ENCODE results near the gene SETBP1.

SETBP1 gene

GRCh38 chr18:44679056-44679913 lies 1.4 kb upstream of the SETBP1 start:
- peak; percentile 93 for DNase-seq (ENCODE audit: low spot score)

- DNase-seq (ENCODE audit: low spot score) = no peak
These were observed 795 bp upstream of the SETBP1 start for GRCh38 chr18:44679914-44680272.

GRCh38 chr18:44681076-44681970 lies 635 bp downstream of the SETBP1 start:
- no peak for DNase-seq (ENCODE audit: low spot score)

GRCh38 chr18:44682201-44682870 lies 1.6 kb downstream of the SETBP1 start:
- no peak for DNase-seq (ENCODE audit: low spot score)

- DNase-seq (ENCODE audit: low spot score) = no peak
These were observed 2.2 kb downstream of the SETBP1 start for GRCh38 chr18:44682871-44683221.

GRCh38 chr18:44683556-44683955 lies 2.9 kb downstream of the SETBP1 start:
- DNase-seq (ENCODE audit: low spot score) = no peak

- no peak for DNase-seq (ENCODE audit: low spot score)
These were observed 4.6 kb downstream of the SETBP1 start for GRCh38 chr18:44685296-44685695.

GRCh38 chr18:44686156-44686555 lies 5.5 kb downstream of the SETBP1 start:
- DNase-seq (ENCODE audit: low spot score) = no peak

GRCh38 chr18:44687421-44687820 lies 6.7 kb downstream of the SETBP1 start:
- no peak for DNase-seq (ENCODE audit: low spot score)

- no peak for DNase-seq (ENCODE audit: low spot score)
These were observed 9.0 kb downstream of the SETBP1 start for GRCh38 chr18:44689736-44690135.

- no peak for DNase-seq (ENCODE audit: low spot score)
These were observed 10.6 kb downstream of the SETBP1 start for GRCh38 chr18:44691148-44691925.

GRCh38 chr18:44693030-44693784 lies 12.5 kb downstream of the SETBP1 start:
- no peak for DNase-seq (ENCODE audit: low spot score)

GRCh38 chr18:44695503-44695902 lies 14.8 kb downstream of the SETBP1 start:
- no peak for DNase-seq (ENCODE audit: low spot score)

GRCh38 chr18:44696892-44697291 lies 16.2 kb downstream of the SETBP1 start:
- DNase-seq (ENCODE audit: low spot score) = no peak

- DNase-seq (ENCODE audit: low spot score) = no peak
These were observed 16.6 kb downstream of the SETBP1 start for GRCh38 chr18:44697315-44697714.

GRCh38 chr18:44698518-44698917 lies 17.8 kb downstream of the SETBP1 start:
- no peak for DNase-seq (ENCODE audit: low spot score)

- no peak for DNase-seq (ENCODE audit: low spot score)
These were observed 19.0 kb downstream of the SETBP1 start for GRCh38 chr18:44699572-44700261.

GRCh38 chr18:44700652-44701051 lies 20.0 kb downstream of the SETBP1 start:
- DNase-seq (ENCODE audit: low spot score) = no peak

GRCh38 chr18:44701227-44701626 lies 20.5 kb downstream of the SETBP1 start:
- DNase-seq (ENCODE audit: low spot score) = no peak

- no peak for DNase-seq (ENCODE audit: low spot score)
These were observed 21.9 kb downstream of the SETBP1 start for GRCh38 chr18:44702594-44702993.

Data from HuH-7.5 (cell line).